Measurements from ENCODE around the gene TOP3A. TPM values are rescaled to one million over a fixed set of nuclear protein-coding genes. Genes with fewer than 3 reads are reported as not detected.

The TOP3A gene
- total RNA-seq, 1 donor from 2014 or later = 16.1 TPM

DNA sequence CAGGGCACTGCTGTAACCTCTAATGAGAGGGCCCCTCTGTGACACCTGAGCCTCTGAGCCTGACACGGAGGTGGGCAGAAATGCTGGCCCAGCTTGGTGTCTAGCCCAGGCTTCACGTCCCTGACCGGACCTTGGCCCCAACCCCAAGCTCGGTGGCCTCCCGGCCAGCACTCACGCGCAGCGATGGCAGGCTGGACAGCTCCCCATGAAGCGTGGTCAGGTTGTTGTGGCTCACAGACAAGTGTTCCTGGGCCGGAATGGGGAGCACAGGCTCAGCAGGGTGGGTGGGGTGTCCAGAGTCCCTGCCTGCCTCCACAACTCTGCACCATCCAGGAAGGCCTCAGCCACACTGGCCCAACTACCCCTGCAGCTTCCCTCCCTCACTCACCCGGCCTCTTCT, 58.4 kb downstream of the TOP3A start:
- no peak for DNase-seq (ENCODE audit: low spot score)

DNA sequence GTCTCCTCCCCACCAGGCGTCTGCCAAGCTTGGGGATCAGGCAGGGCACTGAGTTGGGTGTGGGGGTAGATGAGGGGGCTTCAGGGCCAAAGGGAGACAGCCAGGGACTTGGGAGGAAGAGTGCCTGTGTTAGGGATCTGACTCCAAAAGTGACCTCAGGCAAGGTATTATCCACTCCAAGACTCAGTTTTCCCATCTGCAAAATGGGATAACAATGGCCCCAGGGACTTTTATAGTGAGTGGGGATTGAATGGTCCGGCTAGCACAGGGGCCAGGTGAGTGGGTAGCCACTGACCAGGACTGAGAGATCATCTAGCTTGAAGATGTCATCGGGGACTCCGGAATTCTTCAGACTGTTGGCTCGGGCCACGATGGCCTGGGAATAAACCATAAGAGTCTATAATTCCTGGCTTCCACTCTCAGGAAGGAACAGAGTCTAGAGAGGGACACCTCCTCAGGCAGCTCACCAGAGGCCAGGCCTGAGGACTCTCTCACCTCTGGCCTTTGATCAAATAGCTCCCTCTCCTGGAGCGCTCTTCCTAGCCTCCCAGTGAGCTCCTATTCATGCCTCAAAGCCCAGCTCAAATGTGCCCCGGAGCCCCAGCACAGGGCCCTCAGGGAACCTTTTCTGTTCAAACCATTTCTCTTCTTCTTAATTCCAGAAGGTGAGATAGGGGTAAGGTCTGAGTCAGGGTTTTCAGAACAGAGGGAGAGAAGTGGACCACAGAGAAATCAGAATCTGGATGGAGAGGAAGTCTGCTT, 59.7 kb downstream of the TOP3A start:
- DNase-seq (ENCODE audit: low spot score) = no peak

DNA sequence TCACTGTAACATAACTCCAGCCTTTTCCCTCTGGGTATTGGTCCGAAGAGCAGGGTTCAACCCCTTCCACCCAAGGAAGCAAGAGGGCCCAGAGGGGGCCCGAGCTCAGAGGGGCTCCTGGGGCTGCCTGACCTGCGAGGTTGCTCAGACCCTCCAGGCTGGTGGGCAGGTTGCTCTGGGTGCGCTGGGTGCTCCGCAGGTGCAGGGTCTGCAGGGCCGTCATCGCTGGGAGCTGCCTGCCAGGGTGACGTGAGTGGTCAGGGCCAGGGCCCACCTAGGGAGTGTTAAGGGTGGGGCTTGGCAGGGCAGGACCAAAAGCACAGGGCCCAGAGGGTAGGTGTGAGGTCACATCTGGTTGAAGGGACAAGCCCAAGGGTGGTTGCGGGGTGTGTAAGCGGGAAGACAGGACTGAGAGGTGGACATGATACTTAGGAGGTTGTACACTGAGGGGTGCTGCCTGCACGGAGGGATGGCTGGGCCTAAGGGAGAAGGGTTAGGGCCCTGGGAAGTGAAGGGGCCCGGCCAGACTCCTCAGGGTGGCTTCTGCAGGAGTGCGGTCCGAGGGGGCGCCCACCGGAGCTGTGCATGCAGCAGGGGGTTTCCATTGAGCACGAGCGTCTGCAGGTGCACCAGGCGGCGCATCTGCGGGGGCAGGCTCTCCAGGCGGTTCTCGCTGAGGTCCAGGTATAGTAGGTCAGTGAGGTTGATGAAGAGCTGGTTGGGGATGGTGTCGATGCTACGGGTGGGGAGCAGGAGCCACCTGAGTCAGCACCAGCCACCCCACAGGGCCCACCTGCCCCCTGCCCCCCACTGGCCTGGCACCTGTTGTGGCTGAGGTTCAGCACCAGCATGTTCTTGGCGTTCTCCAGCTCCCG, 60.6 kb downstream of the TOP3A start:
- no peak for DNase-seq (ENCODE audit: low spot score)

DNA sequence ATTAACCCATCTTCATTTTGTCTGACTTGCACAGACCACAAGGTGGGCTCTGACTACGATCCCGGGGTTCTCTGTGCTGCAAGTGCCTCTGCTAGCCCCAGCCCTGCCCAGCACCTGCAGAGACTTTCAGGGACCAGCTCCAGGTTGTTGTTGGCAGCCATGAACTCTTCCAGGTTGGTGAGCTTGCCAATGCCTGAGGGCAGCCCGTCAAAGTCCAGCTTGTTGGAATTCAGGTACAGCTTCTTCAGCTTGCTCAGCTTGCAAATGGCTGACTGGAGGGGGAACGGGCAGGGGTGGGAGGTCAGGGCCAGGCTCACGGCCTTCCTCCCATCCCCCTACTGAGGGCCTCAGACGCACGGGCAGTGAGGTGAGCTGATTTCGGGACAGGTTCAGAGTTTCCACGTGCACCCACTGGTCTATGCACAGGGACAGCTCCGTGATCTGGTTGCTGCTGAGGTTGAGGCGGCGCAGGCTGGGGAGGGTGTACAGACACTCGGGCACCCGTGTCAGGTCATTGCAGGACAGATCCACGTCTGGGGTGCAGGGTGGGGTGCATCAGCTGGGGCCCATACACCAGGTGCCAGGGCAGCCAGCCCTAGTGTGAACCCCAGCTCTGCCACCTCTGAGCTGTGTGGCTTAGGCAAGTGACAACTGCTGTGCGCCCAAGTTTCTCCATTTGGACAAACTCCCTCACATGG, 61.5 kb downstream of the TOP3A start:
- DNase-seq (ENCODE audit: low spot score) = no peak

DNA sequence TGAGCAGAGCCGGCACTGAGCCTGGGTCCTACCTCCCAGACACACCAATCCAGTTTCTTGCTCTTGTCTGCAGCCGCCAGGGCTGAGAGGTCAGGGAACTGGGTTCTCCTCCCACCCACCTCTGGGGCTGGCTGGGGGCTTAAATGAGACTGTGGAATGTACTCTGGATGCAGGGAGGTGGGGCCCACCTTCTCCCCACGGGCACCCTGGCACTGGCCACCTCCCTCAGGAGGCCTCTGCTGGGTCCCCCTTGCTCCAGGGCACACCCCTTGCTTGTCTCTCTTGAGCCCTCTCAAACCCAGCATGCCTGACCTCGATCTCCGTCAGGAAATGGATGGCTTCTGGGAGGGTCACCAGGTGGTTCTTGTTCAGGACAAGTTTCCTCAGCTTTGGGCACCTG, 62.6 kb downstream of the TOP3A start:
- DNase-seq (ENCODE audit: low spot score) = no peak

DNA sequence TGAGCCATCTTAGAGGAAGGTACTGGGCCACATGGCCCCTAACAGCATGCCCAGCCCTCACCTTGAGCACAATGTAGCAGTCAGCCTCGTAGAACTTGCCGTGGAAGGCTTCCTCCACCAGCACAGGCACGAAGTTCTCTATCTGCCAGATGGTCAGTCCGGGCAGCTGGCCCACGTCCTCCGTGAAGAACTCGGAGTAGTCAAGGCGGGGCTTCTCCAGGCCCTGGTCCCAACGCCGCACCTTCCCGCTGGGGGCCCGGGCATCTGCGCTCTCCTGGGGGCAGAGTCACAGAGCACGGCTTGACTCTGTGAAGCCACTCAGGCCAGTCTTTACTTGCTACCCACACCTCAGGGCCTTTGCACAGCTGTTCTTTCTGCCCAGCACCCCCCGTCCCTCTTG, 63.6 kb downstream of the TOP3A start:
- no peak for DNase-seq (ENCODE audit: low spot score)

DNA sequence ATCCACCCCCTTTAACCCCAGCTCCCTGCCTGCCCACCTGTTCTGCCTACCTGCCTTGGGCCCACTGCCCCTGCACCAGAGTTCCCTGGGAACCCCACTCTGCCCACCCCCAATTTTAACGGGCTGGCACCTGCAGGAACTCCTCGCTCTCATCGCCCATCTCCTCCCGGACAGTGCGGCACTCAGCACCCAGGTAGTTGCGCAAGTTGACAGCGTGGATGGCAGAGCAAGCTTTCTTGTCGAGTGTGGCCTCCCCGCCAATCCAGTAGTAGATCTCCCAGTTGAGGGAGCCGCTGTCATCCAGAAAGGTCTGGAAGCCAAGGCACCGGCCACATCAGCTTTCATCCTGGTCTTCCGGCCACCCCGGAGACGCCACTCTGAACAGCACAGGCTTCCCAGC, 64.1 kb downstream of the TOP3A start:
- DNase-seq (ENCODE audit: low spot score) = no peak

DNA sequence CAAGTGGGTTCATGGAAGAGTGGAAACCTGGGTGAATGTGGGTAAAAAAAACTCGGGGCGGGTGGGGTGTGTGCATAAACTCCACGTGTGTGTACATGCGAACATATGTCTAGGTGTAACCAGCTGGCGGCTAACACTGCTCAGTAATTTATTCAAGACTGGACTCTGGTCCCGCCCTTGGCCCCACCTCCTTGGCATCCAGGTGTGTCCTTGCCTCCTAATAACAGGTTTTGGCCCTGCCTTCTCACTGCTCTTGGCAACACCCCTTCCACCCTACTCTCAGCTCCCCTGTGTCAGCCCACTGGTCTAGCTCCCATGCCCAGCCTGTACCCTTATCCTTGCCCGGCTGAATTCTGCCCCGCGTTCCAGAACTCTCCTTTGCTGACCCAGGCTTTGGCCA, 64.5 kb downstream of the TOP3A start:
- no peak for DNase-seq (ENCODE audit: low spot score)

DNA sequence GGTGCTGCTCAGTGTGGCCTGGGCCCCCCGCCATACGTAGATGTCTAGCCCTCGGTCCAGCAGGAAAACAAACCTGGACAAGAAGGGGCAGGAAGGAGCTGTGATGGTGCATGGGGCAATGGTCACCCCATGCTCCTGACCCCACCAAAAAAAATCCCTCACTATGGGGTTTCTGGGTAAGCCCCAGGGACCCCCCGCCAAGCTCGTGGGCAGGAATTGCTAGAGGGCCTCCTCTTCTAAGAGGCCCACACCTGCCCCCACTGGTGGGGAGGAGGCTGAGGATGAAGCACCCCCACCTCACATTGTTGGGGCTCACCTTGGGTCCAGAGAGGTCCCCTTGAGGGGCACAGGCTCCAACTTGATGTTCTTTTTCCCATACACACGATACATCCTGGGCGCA, 66.0 kb downstream of the TOP3A start:
- DNase-seq (ENCODE audit: low spot score) = no peak

DNA sequence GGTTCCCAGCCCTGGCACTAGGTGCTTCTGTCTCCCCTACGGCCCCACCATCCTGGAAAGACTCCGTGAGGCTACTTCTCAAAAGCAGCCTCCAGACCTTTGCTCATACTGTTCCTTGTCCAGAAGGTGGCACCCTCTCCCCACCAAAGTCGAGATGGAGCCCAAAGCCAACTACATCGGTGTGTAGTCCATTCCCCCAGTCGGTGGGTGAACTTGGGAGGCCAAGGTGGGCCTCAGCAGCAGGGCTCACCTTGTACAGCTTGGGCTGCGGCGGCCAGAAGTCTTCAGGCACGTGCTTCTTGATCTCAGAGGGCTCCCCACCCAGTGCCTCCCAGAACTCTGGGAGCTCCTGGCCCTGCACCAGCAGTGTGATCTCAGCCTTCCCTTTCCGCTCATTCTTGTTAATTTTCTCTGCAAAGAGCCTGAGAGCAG, 66.5 kb downstream of the TOP3A start:
- peak; percentile 69 for DNase-seq (ENCODE audit: low spot score)

DNA sequence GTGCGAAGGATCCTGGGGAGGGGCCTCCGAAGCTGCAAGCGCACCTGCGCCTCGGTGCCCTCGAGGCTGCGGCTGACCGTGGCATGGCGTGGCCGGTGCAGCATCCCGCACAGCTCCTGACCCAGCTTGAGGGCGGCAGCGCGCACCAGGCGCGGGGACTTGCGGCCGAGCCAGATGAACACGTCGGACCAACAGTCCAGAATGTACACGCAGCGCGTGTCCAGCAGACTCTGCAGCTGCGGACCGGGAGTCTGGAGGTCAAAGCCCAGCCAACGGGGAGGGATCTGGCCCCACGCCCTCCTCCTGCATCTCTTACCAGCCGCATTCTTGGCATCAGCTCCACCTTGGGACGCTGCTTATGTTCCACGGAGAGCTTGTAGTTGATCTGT, 67.2 kb downstream of the TOP3A start:
- DNase-seq (ENCODE audit: low spot score) = no peak

DNA sequence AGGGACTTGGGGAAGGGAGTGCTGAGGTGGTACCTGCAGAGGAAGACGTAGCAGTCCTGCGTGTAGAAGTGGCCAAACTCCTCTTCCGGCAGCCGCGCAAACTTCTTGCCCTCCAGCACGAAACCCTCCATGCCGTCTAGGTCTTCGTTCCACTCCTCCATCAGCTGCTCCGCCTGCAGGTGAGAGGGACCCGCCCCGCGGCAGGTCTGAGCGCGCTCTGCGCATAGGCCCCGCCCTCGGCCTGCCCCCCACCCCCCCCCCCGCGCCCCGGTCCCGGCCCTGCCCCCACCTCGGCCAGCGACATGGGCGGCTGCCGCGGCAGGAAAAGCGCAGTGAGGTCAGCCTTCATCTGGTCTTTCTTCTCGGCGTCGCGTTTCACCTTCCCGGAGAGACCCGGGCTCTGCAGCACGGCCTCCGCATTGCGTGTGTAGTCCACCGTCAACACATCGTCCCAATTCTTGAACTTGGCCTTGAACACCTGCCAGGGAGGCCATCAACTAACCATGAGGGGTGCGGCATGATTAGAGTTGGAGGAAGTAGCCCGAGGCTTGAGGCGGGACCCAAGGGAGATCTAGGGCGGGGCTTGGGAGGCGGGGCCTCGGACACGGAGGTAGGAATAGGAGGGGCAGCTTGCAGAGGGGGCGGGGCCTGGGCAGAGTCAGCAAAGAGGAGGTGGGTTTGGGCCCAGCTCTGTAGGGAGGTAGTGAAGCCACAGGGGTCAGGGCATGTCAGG, 67.7 kb downstream of the TOP3A start:
- DNase-seq (ENCODE audit: low spot score) = peak; percentile 40

DNA sequence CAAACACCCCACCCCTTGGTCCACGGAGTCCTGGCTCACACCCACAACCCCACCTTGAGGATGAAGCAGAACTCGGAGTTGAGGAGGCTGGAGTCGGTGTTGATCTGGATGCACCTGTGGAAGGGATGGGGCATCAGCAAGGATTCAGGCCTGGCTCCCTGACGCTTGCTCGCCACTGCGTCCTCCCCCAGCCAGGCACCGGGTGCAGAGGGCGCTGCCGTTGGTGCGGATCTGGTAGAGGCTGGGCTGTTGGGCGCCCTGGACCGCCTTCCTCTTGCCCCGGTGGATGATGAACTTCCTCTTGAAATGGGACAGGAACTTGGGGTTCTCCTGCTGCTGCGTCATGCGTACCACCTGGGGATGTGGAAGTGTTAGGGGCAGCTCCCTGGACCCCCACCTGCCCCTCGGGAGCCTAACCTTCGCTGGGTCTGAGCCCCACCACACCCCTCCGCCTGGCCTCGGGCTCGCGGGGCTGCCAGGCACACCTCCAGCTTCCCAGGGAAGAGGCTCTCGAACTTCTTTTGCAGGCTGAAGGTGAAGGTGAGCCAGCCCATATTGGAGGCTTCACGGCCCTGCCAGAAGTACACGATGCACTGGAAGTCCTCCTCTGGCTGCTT, 68.6 kb downstream of the TOP3A start:
- DNase-seq (ENCODE audit: low spot score) = no peak

DNA sequence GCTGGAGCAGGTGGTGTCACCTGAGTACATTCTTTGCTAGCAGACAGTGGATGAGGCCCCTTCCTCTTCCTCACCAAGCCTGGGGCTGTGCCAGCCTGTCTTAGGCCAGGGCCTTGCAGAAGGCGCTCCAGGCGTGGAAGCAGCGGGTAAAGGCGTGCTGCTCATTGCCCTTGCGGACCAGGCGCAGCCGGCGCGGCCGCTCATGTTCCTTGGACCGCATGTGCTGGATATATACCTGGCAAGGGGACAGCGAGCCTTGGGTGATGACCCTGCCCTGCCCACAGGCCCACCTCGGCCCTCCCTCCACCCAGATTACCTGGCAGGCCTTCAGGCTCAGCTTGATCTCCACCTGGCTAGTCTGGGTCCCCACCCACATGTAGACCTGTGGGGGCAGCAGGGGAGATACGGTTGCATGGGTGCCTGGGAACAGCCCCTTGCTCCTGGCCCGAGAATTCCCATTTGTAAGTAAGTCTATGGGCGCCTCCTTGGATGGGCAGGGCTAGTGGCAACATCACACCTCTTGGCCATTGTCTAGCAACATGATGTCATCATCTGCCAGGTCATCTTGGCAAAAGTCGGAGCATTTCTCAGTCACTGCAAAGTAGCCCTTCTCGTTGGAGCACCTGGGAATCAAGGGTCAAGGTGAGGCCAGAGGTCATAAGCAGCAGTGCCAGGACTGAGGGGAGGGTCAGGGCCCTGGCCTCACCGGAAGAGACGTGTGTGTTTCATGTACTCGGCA, 69.6 kb downstream of the TOP3A start:
- no peak for DNase-seq (ENCODE audit: low spot score)

DNA sequence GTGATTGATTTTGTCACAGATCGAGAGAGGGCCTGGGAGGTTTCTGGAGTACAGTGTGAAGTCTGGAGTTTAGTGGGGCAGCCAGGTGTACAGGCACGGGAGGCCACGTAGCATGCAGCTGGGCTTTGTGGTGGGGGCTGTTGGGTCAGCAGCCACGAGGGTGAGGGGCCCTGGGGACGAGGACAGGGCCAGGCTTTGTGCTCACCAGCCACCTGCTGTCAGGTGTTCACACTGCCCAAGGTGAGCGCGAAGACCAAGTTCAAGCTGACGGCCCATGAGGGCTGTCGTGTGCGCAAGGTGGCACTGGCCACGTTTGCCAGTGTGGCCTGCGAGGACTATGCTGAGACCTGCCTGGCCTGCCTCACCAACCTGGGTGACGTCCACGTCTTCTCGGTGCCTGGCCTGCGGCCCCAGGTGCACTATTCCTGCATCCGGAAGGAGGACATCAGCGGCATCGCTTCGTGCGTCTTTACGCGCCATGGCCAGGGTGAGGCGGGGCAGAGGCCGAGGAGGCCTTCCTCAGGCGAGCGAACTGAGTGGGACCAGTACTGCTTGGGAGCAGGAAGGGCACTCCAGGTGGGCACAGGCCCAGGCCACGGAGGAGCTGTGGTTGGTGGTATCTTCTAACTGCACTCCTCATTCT, 73.4 kb downstream of the TOP3A start:
- no peak for DNase-seq (ENCODE audit: low spot score)

DNA sequence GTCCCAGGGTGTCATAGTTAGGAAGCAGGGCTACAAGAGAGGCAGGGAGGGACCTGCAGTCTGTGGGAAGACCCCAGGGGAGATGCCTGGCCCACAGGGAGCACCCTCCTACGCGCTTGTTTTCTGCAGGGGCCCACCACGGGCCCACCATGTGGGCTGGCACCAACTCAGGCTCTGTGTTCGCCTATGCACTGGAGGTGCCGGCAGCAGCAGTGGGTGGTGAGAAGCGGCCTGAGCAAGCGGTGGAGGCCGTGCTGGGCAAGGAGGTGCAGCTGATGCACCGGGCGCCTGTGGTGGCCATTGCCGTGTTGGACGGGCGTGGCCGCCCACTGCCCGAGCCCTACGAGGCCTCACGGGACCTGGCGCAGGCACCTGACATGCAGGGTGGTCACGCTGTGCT, 74.3 kb downstream of the TOP3A start:
- no peak for DNase-seq (ENCODE audit: low spot score)

DNA sequence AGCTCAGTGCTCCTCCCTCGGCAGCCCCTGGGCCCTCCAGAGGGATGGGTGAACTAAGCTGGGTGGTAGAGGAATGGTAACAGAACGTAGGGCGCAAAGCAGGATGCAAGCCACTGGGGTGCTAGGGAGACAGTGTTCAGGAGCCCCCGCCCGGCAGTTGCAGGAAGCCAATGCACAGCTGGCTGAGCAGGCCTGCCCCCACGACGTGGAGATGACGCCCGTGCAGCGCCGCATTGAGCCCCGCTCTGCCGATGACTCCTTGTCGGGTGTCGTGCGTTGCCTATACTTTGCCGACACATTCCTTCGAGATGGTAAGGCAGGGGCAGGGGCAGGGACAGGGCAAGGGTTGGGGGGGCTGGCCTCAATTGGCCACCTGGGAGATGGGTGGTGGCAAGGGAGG, 76.5 kb downstream of the TOP3A start:
- DNase-seq (ENCODE audit: low spot score) = no peak

DNA sequence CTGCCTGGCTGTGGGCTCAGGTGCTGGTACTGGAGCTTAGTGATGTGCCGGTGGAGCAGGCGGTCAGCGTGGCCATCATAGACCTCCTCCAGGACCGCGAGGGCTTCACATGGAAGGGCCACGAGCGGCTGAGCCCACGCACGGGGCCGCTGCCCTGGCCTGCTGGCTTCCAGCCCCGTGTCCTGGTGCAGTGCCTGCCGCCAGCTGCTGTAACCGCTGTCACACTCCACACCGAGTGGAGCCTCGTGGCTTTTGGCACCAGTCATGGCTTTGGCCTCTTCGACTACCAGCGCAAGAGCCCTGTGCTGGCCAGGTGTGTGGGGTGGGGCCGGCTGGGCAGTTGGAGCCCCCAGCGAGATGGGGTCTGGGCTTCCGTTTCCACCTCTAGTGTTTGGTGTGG, 77.3 kb downstream of the TOP3A start:
- no peak for DNase-seq (ENCODE audit: low spot score)

DNA sequence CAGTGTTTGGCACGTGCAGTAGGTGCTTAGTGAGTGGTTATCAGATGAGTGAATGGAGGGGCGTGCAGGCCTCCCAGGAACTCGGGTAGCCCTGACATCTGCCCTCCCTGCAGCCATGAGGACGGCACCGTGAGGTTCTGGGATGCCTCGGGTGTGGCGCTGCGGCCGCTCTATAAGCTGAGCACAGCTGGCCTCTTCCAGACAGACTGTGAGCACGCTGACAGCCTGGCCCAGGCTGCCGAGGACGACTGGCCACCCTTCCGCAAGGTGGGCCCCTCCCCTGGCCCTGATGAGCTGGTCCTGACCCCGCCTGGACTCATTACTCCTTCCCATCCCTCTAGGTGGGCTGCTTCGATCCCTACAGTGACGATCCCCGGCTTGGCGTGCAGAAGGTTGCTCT, 78.3 kb downstream of the TOP3A start:
- no peak for DNase-seq (ENCODE audit: low spot score)

DNA sequence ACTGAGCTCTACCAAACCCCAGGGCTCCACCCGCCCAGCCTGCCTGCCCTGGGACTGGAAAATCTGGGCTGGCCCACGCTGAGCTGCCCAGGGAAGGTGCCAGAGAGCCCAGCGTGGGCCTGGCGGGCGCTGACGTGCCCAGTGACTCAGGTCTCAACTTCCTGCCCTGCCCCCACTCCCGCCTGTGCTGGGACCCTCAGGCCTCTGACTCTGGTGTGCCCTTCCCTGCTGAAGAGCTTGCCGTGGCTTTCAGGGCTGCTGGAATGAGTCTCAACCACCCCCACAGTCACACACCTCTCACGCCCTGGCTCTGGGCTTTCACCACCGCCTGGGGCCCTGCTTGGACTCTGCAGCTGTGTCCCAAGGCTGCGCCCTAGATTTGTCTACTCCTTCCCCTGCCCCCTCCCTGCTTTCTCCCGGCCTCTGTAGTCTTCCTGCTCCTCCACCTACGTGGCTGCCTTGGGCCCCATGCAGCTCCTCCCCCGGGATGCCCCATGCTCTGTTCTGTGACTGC, 79.0 kb downstream of the TOP3A start:
- no peak for DNase-seq (ENCODE audit: low spot score)

All from umbilical cord (tissue), 2 donors.